SK-N-SH (cell line): Measurements from ENCODE around the gene KCNG4. TPM values are rescaled to one million over a fixed set of nuclear protein-coding genes. Genes with fewer than 3 reads are reported as not detected.

ENCODE experiments used
- CTCF ChIA-PET: fragments of 300-600, 350-600 bp; formaldehyde crosslinking; extraction: SDS; loops from one replicate; lab custom pipeline; 2021; lab: Yijun Ruan, JAX
- POLR2A ChIA-PET: fragments of 350-600 bp; sonication (Branson Sonifier 250); formaldehyde crosslinking; extraction: SDS; loops from one replicate; lab custom pipeline; 2020; ENCODE audit warnings: antibody characterized with exemption, inconsistent platforms; lab: Yijun Ruan, JAX
- DNase-seq: peaks from one replicate; pipeline ENCODE4 v3.0.0; 2012
- H2AFZ ChIP-seq: fragments of 200-600 bp; sonication (generic); 2 replicates; pipeline ENCODE4 v1.8.1; 2016; ENCODE audit warnings: antibody characterized with exemption, mild to moderate bottlenecking, low read depth
- H3F3A ChIP-seq: fragments of 200-600 bp; sonication (generic); replicated peaks from 2 replicates; pipeline ENCODE3; 2016; ENCODE audit warnings: antibody characterized with exemption, mild to moderate bottlenecking; ENCODE audit not compliant: insufficient read depth
- H3K27ac ChIP-seq, 2 experiments: fragments of 200-500 bp in 1 of 2; fragments of 200-600 bp in 1 of 2; sonication (Bioruptor generic) in 1 of 2; sonication (generic), shearing (Covaris generic) in 1 of 2; 2 replicates each; pipeline versions ENCODE4 v1.5.1 to v1.6.1; 2014 to 2016; ENCODE audit warnings: low read depth in 2 of 2, inconsistent platforms in 1 of 2, low read length in 1 of 2, mild to moderate bottlenecking in 1 of 2, mixed read lengths in 1 of 2
- H3K27me3 ChIP-seq: fragments of 200-600 bp; sonication (generic), shearing (Covaris generic); 2 replicates; pipeline ENCODE4 v1.6.1; 2016; ENCODE audit warnings: mixed run types; ENCODE audit not compliant: insufficient read depth
- H3K36me3 ChIP-seq, 2 experiments: fragments of 200-500 bp in 1 of 2; fragments of 200-600 bp in 1 of 2; sonication (Bioruptor generic) in 1 of 2; sonication (generic) in 1 of 2; replicated peaks in 1 of 2; 2 replicates each; pipeline versions ENCODE3 to v1.5.1; 2014 to 2016; ENCODE audit warnings: low read length in 1 of 2, mild to moderate bottlenecking in 1 of 2; ENCODE audit not compliant: insufficient read depth in 2 of 2, control insufficient read depth in 1 of 2
- H3K4me1 ChIP-seq, 2 experiments: fragments of 200-500 bp in 1 of 2; fragments of 200-600 bp in 1 of 2; sonication (Bioruptor generic) in 1 of 2; sonication (generic), shearing (Covaris generic) in 1 of 2; 2 replicates each; pipeline versions ENCODE4 v1.5.1 to v1.6.1; 2014 to 2016; ENCODE audit warnings: low read depth in 1 of 2, low read length in 1 of 2, mixed run types in 1 of 2; ENCODE audit not compliant: insufficient read depth in 2 of 2, control insufficient read depth in 1 of 2
- H3K4me2 ChIP-seq: fragments of 200-600 bp; sonication (generic), shearing (Covaris generic); 2 replicates; pipeline ENCODE4 v1.6.1; 2017; ENCODE audit warnings: mixed run types
- H3K4me3 ChIP-seq, 2 experiments: fragments of 200-500 bp in 1 of 2; fragments of 200-600 bp in 1 of 2; sonication (Bioruptor generic) in 1 of 2; sonication (generic), shearing (Covaris generic) in 1 of 2; 2 replicates each; pipeline versions ENCODE4 v1.5.1 to v1.8.1; 2014 to 2016; ENCODE audit warnings: low read depth in 2 of 2, inconsistent platforms in 1 of 2, low read length in 1 of 2, mild to moderate bottlenecking in 1 of 2, mixed read lengths in 1 of 2, moderate library complexity in 1 of 2
- H3K79me2 ChIP-seq: fragments of 200-600 bp; sonication (generic); 2 replicates; pipeline ENCODE4 v1.8.1; 2017; ENCODE audit warnings: mild to moderate bottlenecking; ENCODE audit not compliant: insufficient read depth
- H3K9ac ChIP-seq: fragments of 200-600 bp; sonication (generic); 2 replicates; pipeline ENCODE4 v1.6.1; 2017; ENCODE audit warnings: mixed run types
- H3K9me2 ChIP-seq: fragments of 200-600 bp; sonication (generic); 2 replicates; pipeline ENCODE4 v1.6.1; 2017; ENCODE audit warnings: mixed run types
- H3K9me3 ChIP-seq: fragments of 200-600 bp; sonication (generic); 2 replicates; pipeline ENCODE4 v1.6.1; 2017; ENCODE audit warnings: mixed run types, mild to moderate bottlenecking, moderate library complexity
- H4K20me1 ChIP-seq: fragments of 200-600 bp; sonication (generic); 2 replicates; pipeline ENCODE4 v1.6.1; 2017; ENCODE audit warnings: mild to moderate bottlenecking, mixed run types; ENCODE audit not compliant: insufficient read depth
- CHD2 ChIP-seq: fragments of 150-350 bp; IDR thresholded peaks from 2 replicates; pipeline ENCODE4 v1.6.1; 2018; ENCODE audit warnings: low read length; ENCODE audit not compliant: partially characterized antibody
- ELF1 ChIP-seq: IDR thresholded peaks from 2 replicates; pipeline ENCODE4 v1.4.0; 2012
- FOSL2 ChIP-seq: IDR thresholded peaks from 2 replicates; pipeline ENCODE4 v1.4.0; 2012; ENCODE audit warnings: low read depth, mild to moderate bottlenecking, moderate library complexity, borderline replicate concordance
- FOXJ3 ChIP-seq: sonication (generic); formaldehyde crosslinking; IDR thresholded peaks from 2 replicates; pipeline ENCODE4 v1.5.1; 2020; ENCODE audit warnings: mild to moderate bottlenecking, missing genetic modification reagents
- FOXM1 ChIP-seq: IDR thresholded peaks from 2 replicates; pipeline ENCODE4 v1.4.0; 2012; ENCODE audit warnings: low read depth, mild to moderate bottlenecking
- GATA2 ChIP-seq: sonication (generic); formaldehyde crosslinking; IDR thresholded peaks from 2 replicates; pipeline ENCODE4 v1.5.0; 2020; ENCODE audit warnings: mild to moderate bottlenecking, missing genetic modification reagents
- MEF2A ChIP-seq: IDR thresholded peaks from 2 replicates; pipeline ENCODE4 v1.4.0; 2012; ENCODE audit warnings: low read depth, borderline replicate concordance
- MXI1 ChIP-seq: IDR thresholded peaks from 2 replicates; pipeline ENCODE4 v1.6.1; 2012; ENCODE audit warnings: mild to moderate bottlenecking, low read depth, low read length, improper control_type of control experiment
- NFIC ChIP-seq: IDR thresholded peaks from 2 replicates; pipeline ENCODE4 v1.4.0; 2012; ENCODE audit warnings: borderline replicate concordance
- RCOR1 ChIP-seq: fragments of 150-350 bp; IDR thresholded peaks from 2 replicates; pipeline ENCODE4 v1.6.1; 2017; ENCODE audit warnings: antibody characterized with exemption, low read length
- RXRA ChIP-seq: IDR thresholded peaks from 2 replicates; pipeline ENCODE4 v1.4.0; 2012; ENCODE audit warnings: low read depth, mild to moderate bottlenecking, borderline replicate concordance
- SIN3A ChIP-seq: IDR thresholded peaks from 2 replicates; pipeline ENCODE4 v1.6.1; 2012; ENCODE audit warnings: low read depth, mild to moderate bottlenecking, low read length, moderate library complexity, borderline replicate concordance
- TAF1 ChIP-seq: IDR thresholded peaks from 2 replicates; pipeline ENCODE4 v1.6.1; 2012; ENCODE audit warnings: low read depth, mild to moderate bottlenecking, low read length, moderate library complexity, borderline replicate concordance
- TCF12 ChIP-seq: IDR thresholded peaks from 2 replicates; pipeline ENCODE4 v1.4.0; 2012
- WGBS: methylation state at CpG from one replicate; pipeline ENCODE4 v1.1.6; 2017; ENCODE audit warnings: low lambda C conversion rate; 5-methylcytosine and 5-hydroxymethylcytosine counted together
- polyA plus RNA-seq, 3 experiments: library from polyadenylated mRNA; depleted of rRNA; stranded (reverse); fragments of >200 nt; gene quantifications; 2 replicates each; pipeline ENCODE4 v1.2.3, GENCODE V29; 2012
- TF ChIP-seq, protein P1 (sequence below): IDR thresholded peaks from 2 replicates; pipeline ENCODE4; 2012
- TF ChIP-seq, protein P2 (sequence below): IDR thresholded peaks from 2 replicates; pipeline ENCODE4 v1.4.0; 2012; ENCODE audit warnings: low read depth
- TF ChIP-seq, protein P3 (sequence below): IDR thresholded peaks from 2 replicates; pipeline ENCODE4 v1.4.0; 2012; ENCODE audit warnings: low read depth, borderline replicate concordance
- TF ChIP-seq, protein P4 (sequence below): IDR thresholded peaks from 2 replicates; pipeline ENCODE4 v1.4.0; 2012; ENCODE audit warnings: low read depth, borderline replicate concordance
- TF ChIP-seq, protein P5 (sequence below): IDR thresholded peaks from 2 replicates; pipeline ENCODE4 v1.6.1; 2012; ENCODE audit warnings: mild to moderate bottlenecking, low read depth, low read length, moderate library complexity

Gene KCNG4
- polyA plus RNA-seq, 1 of the 3 experiments (the other 2 are of a cell fraction), result not detected

DNA sequence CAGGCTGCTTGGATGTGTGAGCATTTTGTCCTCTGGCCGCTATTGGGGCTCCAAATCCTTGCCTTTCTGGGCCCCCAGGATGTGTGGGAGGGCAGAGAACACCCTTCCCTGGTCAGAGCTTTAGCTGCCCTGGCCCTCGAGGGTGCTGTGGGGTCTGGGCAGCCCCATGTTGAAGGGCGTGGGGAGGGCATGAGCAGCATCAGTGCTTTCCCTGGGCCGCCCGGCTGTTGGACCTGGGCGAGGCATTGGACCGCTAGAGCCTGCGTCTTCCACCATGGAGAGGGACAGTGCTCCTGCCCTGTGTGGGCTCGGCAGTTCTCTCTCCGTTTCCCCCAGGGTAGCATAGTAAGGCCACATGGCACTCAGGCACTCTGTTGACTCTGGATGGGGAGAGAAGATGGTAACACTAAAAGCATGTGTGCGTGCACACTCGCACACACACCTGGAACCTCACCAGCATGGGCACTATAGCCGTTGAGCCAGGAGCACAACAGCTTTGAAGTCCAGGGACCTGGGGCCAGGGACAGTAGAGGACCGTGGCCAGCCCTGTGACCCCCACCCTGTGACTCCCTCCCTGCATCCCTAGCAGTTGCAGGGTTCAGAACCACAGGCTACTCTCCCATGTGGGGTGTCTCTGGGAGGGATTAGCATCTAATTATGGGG lies 42.2 kb downstream of the KCNG4 start:
- Histone ChIP-seq H3K36me3 (no peaks in the 10 kb centered on the region), H3K4me1 (no peaks in the 10 kb centered on the region), H3K9ac (no peak overlapping the region), H3F3A (no peaks in the 10 kb centered on the region), H4K20me1 (no peaks in the 10 kb centered on the region), H3K27me3 (no peaks in the 10 kb centered on the region), H3K9me2 (no peaks in the 10 kb centered on the region), H2AFZ (no peak overlapping the region), H3K79me2 (no peaks in the 10 kb centered on the region), H3K4me3 (no peak overlapping the region), H3K9me3 (no peaks in the 10 kb centered on the region), H3K27ac (no peak overlapping the region), H3K4me2 (no peak overlapping the region)
- no peak for DNase-seq
- no peak for TF ChIP-seq ELF1
- TF ChIP-seq, protein P1, sequence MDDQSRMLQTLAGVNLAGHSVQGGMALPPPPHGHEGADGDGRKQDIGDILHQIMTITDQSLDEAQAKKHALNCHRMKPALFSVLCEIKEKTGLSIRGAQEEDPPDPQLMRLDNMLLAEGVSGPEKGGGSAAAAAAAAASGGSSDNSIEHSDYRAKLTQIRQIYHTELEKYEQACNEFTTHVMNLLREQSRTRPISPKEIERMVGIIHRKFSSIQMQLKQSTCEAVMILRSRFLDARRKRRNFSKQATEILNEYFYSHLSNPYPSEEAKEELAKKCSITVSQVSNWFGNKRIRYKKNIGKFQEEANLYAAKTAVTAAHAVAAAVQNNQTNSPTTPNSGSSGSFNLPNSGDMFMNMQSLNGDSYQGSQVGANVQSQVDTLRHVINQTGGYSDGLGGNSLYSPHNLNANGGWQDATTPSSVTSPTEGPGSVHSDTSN, result no peak
- TF ChIP-seq TCF12, result no peak
- TF ChIP-seq MEF2A, result no peak
- no peak for TF ChIP-seq FOXJ3
- TF ChIP-seq CHD2, result no peak
- TF ChIP-seq, protein P2, sequence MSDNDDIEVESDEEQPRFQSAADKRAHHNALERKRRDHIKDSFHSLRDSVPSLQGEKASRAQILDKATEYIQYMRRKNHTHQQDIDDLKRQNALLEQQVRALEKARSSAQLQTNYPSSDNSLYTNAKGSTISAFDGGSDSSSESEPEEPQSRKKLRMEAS, result no peak
- TF ChIP-seq, protein P3, sequence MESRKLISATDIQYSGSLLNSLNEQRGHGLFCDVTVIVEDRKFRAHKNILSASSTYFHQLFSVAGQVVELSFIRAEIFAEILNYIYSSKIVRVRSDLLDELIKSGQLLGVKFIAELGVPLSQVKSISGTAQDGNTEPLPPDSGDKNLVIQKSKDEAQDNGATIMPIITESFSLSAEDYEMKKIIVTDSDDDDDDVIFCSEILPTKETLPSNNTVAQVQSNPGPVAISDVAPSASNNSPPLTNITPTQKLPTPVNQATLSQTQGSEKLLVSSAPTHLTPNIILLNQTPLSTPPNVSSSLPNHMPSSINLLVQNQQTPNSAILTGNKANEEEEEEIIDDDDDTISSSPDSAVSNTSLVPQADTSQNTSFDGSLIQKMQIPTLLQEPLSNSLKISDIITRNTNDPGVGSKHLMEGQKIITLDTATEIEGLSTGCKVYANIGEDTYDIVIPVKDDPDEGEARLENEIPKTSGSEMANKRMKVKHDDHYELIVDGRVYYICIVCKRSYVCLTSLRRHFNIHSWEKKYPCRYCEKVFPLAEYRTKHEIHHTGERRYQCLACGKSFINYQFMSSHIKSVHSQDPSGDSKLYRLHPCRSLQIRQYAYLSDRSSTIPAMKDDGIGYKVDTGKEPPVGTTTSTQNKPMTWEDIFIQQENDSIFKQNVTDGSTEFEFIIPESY, result no peak
- TF ChIP-seq FOSL2, result no peak
- TF ChIP-seq, protein P4, sequence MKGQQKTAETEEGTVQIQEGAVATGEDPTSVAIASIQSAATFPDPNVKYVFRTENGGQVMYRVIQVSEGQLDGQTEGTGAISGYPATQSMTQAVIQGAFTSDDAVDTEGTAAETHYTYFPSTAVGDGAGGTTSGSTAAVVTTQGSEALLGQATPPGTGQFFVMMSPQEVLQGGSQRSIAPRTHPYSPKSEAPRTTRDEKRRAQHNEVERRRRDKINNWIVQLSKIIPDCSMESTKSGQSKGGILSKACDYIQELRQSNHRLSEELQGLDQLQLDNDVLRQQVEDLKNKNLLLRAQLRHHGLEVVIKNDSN, result no peak
- TF ChIP-seq TAF1, result no peak
- CTCF ChIA-PET, result interaction anchor here (4.2 kb wide), 1 partner anchor 11 kb away, joined by 24 read pairs; the partner anchor contains the start of gene TAF1C
- 88% methylated on average over 10 of the region's 14 CpGs for WGBS
- POLR2A ChIA-PET, result no interaction called here

DNA sequence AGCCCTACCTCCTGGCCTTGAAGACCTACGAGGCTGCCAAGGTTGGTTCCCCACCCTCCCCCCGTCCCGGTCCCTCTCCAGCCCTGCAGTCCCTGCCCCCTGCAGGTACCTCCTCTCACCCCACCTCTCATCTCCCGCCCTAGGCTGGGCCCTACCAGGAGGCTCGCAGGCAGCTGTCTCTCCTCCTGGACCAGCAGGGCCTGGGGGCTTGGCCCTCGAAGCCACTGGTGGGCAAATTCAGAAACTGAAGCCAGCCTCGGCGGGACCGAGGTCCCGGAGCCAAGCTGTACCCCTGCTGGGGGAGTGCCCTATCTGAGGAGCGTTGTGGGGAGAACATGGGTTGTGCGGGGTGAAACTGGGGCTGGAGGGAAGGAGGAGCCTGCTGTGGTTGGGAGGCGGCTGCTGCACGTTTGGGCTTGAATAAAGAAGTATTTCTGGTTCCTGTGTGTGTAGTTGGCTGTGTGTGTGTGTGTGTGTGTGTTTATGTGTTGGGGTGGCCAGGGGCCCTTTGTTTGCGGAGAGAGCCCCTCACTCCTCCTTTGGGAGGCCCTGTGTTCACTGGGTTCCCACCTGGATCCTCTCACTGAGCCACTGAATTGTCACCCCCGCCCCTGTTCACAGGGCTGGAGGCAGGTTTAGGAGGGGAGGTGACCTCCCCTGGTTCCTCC lies 43.0 kb downstream of the KCNG4 start:
- no peaks in the 10 kb centered on the region for H4K20me1 ChIP-seq
- no peak overlapping the region for H3K4me2 ChIP-seq
- H3K79me2 ChIP-seq, result no peaks in the 10 kb centered on the region
- no peak overlapping the region for H3K9ac ChIP-seq
- H3K36me3 ChIP-seq, result no peaks in the 10 kb centered on the region
- H3K9me2 ChIP-seq, result no peaks in the 10 kb centered on the region
- H3K4me3 ChIP-seq, result no peak overlapping the region
- WGBS, result 82% methylated on average over 13 of the region's 16 CpGs
- H3K27me3 ChIP-seq, result no peaks in the 10 kb centered on the region
- H3F3A ChIP-seq, result no peaks in the 10 kb centered on the region
- no peak for DNase-seq
- no peak overlapping the region for H3K27ac ChIP-seq
- no peaks in the 10 kb centered on the region for H3K4me1 ChIP-seq
- ChIA-PET CTCF (interaction anchor here (0.6 to 4.2 kb wide), 2 partner anchors 10 to 22 kb away, joined by 3 to 24 read pairs; partner anchors contain the start of gene TAF1C), POLR2A (no interaction called here)
- no peaks in the 10 kb centered on the region for H3K9me3 ChIP-seq
- H2AFZ ChIP-seq, result no peak overlapping the region
- TF ChIP-seq, protein P5, sequence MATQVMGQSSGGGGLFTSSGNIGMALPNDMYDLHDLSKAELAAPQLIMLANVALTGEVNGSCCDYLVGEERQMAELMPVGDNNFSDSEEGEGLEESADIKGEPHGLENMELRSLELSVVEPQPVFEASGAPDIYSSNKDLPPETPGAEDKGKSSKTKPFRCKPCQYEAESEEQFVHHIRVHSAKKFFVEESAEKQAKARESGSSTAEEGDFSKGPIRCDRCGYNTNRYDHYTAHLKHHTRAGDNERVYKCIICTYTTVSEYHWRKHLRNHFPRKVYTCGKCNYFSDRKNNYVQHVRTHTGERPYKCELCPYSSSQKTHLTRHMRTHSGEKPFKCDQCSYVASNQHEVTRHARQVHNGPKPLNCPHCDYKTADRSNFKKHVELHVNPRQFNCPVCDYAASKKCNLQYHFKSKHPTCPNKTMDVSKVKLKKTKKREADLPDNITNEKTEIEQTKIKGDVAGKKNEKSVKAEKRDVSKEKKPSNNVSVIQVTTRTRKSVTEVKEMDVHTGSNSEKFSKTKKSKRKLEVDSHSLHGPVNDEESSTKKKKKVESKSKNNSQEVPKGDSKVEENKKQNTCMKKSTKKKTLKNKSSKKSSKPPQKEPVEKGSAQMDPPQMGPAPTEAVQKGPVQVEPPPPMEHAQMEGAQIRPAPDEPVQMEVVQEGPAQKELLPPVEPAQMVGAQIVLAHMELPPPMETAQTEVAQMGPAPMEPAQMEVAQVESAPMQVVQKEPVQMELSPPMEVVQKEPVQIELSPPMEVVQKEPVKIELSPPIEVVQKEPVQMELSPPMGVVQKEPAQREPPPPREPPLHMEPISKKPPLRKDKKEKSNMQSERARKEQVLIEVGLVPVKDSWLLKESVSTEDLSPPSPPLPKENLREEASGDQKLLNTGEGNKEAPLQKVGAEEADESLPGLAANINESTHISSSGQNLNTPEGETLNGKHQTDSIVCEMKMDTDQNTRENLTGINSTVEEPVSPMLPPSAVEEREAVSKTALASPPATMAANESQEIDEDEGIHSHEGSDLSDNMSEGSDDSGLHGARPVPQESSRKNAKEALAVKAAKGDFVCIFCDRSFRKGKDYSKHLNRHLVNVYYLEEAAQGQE, result no peak
- TF ChIP-seq SIN3A, result no peak
- no peak for TF ChIP-seq GATA2 (CRISPR knock-in tag)
- no peak for TF ChIP-seq MXI1
- no peak for TF ChIP-seq MEF2A
- TF ChIP-seq RCOR1, result no peak
- TF ChIP-seq NFIC, result no peak
- TF ChIP-seq FOXJ3, result no peak
- TF ChIP-seq FOSL2, result no peak
- TF ChIP-seq FOXM1, result no peak
- TF ChIP-seq TCF12, result no peak
- TF ChIP-seq RXRA, result no peak
- no peak for TF ChIP-seq ELF1
